ENCODE results near the gene NEIL3. TPM values are rescaled to one million over a fixed set of nuclear protein-coding genes. Genes with fewer than 3 reads are reported as not detected.

NEIL3 gene
- total and polyA plus RNA-seq, 10 donors, result 0.30 to 3.3 (median 1.8) TPM

- H3K4me1 ChIP-seq, result peaks cover 4 to 41% (median 18%) of the 10 kb centered on the region in 6 donors
- DNase-seq, result no peak
- TF ChIP-seq POLR2A (IDR thresholded peaks at IDR 0.05) (no peak), POLR2AphosphoS5 (IDR thresholded peaks at IDR 0.05) (no peak), CTCF (IDR thresholded peaks at IDR 0.05 in 8 of 11, conservative IDR thresholded peaks at IDR 0.05 in 3 of 11) (no peak)
- H3K27me3 ChIP-seq (replicated peaks in 1 of 7), result no peaks in the 10 kb centered on the region
- intact Hi-C loops (cut with DNase I; ENCODE audit: low total_unique reads), result no loop called here
- no peaks in the 10 kb centered on the region for H3K9me3 ChIP-seq
- peak overlapping the region in 7 of 8 donors; percentile 71 to 95 (median 75) for H3K4me3 ChIP-seq
- H3K36me3 ChIP-seq, result no peaks in the 10 kb centered on the region
- H3K27ac ChIP-seq, result peak overlapping the region in 6 of 8 donors; percentile 41 to 83 (median 68)
- 34 to 44% (median 38%) methylated on average over 8 of the region's 8 CpGs for WGBS, 5 donors
Measured at GRCh38 chr4:177308847-177309521, 690 bp upstream of the NEIL3 start.

- no peak overlapping the region for H3K27ac ChIP-seq
- no peak overlapping the region for H3K4me3 ChIP-seq
- no peak for DNase-seq
- intact Hi-C loops (cut with DNase I; ENCODE audit: low total_unique reads), result no loop called here
- TF ChIP-seq CTCF (IDR thresholded peaks at IDR 0.05 in 8 of 11, conservative IDR thresholded peaks at IDR 0.05 in 3 of 11) (no peak), POLR2A (IDR thresholded peaks at IDR 0.05) (no peak), POLR2AphosphoS5 (IDR thresholded peaks at IDR 0.05) (no peak)
- H3K9me3 ChIP-seq, result no peaks in the 10 kb centered on the region
- H3K4me1 ChIP-seq, result peaks cover 4 to 54% (median 23%) of the 10 kb centered on the region in 6 donors
- H3K36me3 ChIP-seq, result no peaks in the 10 kb centered on the region
- no peaks in the 10 kb centered on the region for H3K27me3 ChIP-seq (replicated peaks in 1 of 7)
- 86 to 88% (median 88%) methylated on average over 7 of the region's 7 CpGs for WGBS, 5 donors
Measured at GRCh38 chr4:177311589-177311988, 1.9 kb downstream of the NEIL3 start.

- TF ChIP-seq POLR2AphosphoS5 (IDR thresholded peaks at IDR 0.05), result no peak
- no peak for TF ChIP-seq POLR2A (IDR thresholded peaks at IDR 0.05)
- TF ChIP-seq CTCF (IDR thresholded peaks at IDR 0.05 in 8 of 11, conservative IDR thresholded peaks at IDR 0.05 in 3 of 11), result no peak
- Histone ChIP-seq H3K9me3 (no peaks in the 10 kb centered on the region), H3K4me1 (peaks cover 4 to 60% (median 24%) of the 10 kb centered on the region in 6 donors), H3K27me3 (replicated peaks in 1 of 7) (no peaks in the 10 kb centered on the region), H3K36me3 (no peaks in the 10 kb centered on the region), H3K27ac (no peak overlapping the region), H3K4me3 (no peak overlapping the region)
- no peak for DNase-seq
- intact Hi-C loops (cut with DNase I; ENCODE audit: low total_unique reads), result no loop called here
- WGBS, 5 donors, result 48 to 69% (median 58%) methylated on average over 1 of the region's 1 CpG
Measured at GRCh38 chr4:177313263-177313662, 3.6 kb downstream of the NEIL3 start.

- Histone ChIP-seq H3K27me3 (replicated peaks in 1 of 7) (no peaks in the 10 kb centered on the region), H3K27ac (peak overlapping the region in 1 of 8 donors; percentile 14), H3K4me1 (peaks cover 0 to 34% (median 6%) of the 10 kb centered on the region in 6 donors), H3K9me3 (no peaks in the 10 kb centered on the region), H3K4me3 (peak overlapping the region in 1 of 8 donors; percentile 47), H3K36me3 (no peaks in the 10 kb centered on the region)
- TF ChIP-seq CTCF (IDR thresholded peaks at IDR 0.05 in 8 of 11, conservative IDR thresholded peaks at IDR 0.05 in 3 of 11) (no peak), POLR2AphosphoS5 (IDR thresholded peaks at IDR 0.05) (no peak), POLR2A (IDR thresholded peaks at IDR 0.05) (no peak)
- intact Hi-C loops (cut with DNase I; ENCODE audit: low total_unique reads), result no loop called here
- 67 to 72% (median 69%) methylated on average over 4 of the region's 4 CpGs for WGBS, 5 donors
- DNase-seq, result no peak
Measured at GRCh38 chr4:177315767-177316464, 6.2 kb downstream of the NEIL3 start.
